CD4-positive, alpha-beta T cell (primary cell): Measurements from ENCODE around the gene BIRC5. TPM values are rescaled to one million over a fixed set of nuclear protein-coding genes. Genes with fewer than 3 reads are reported as not detected.

Experiments
- ATAC-seq: fragments of 200-7000 bp; cut with Tn5 transposase; one replicate; pipeline ENCODE4 v1.10.0; 2022; ENCODE audit warnings: mild to moderate bottlenecking; ENCODE audit not compliant: poor library complexity
- CTCF ChIA-PET: fragments of 350-600 bp; sonication (Branson Sonifier 250); formaldehyde crosslinking; loops from one replicate; lab custom pipeline; 2021; ENCODE audit warnings: antibody characterized with exemption, inconsistent platforms; lab: Charles Lee
- POLR2A ChIA-PET: fragments of 350-600 bp; sonication (Branson Sonifier 250); formaldehyde crosslinking; loops from one replicate; lab custom pipeline; 2021; ENCODE audit warnings: antibody characterized with exemption, inconsistent platforms; lab: Charles Lee
- DNase-seq, 14 experiments: peaks; one replicate each; pipeline ENCODE4 v3.0.0-alpha.2; 2013 to 2020; ENCODE audit warnings: mixed read lengths in 2 of 14
- H3K27ac ChIP-seq, 2 donors: one replicate each; pipeline versions ENCODE4 v1.5.1 to v1.7.0; 2013; ENCODE audit warnings: low read length in 2 of 2, low read depth in 1 of 2, mild to moderate bottlenecking in 1 of 2
- H3K27me3 ChIP-seq, 2 experiments: 1 replicate in 1 of 2; 2 replicates in 1 of 2; pipeline versions ENCODE4 v1.6.1 to v1.7.0; 2013; ENCODE audit warnings: low read length in 2 of 2, control low read depth in 1 of 2, mild to moderate bottlenecking in 1 of 2, moderate library complexity in 1 of 2; ENCODE audit not compliant: insufficient read depth in 2 of 2, control insufficient read depth in 1 of 2
- H3K36me3 ChIP-seq: one replicate; pipeline ENCODE4 v1.6.1; 2013; ENCODE audit warnings: low read length, control low read depth; ENCODE audit not compliant: insufficient read depth
- H3K4me1 ChIP-seq: one replicate; pipeline ENCODE4 v1.6.1; 2013; ENCODE audit warnings: low read length, control low read depth; ENCODE audit not compliant: insufficient read depth
- H3K4me3 ChIP-seq: one replicate; pipeline ENCODE4 v1.5.1; 2013; ENCODE audit warnings: mild to moderate bottlenecking, low read length, moderate library complexity
- H3K9me3 ChIP-seq, 2 experiments: 1 replicate in 1 of 2; 2 replicates in 1 of 2; pipeline versions ENCODE4 v1.6.1 to v1.7.0; 2013; ENCODE audit warnings: low read length in 2 of 2, mild to moderate bottlenecking in 2 of 2, control low read depth in 1 of 2, moderate library complexity in 1 of 2; ENCODE audit not compliant: control insufficient read depth in 1 of 2, insufficient read depth in 1 of 2
- H3K27ac Mint-ChIP-seq: one replicate; pipeline ENCODE4 v1.8.0; 2020; ENCODE audit warnings: mixed read lengths
- H3K27me3 Mint-ChIP-seq: one replicate; pipeline ENCODE4 v1.8.0; 2021; ENCODE audit warnings: mixed read lengths
- H3K36me3 Mint-ChIP-seq: one replicate; pipeline ENCODE4 v1.8.0; 2021; ENCODE audit warnings: low read depth, mixed read lengths
- H3K4me1 Mint-ChIP-seq: one replicate; pipeline ENCODE4 v1.8.0; 2021; ENCODE audit warnings: low read depth, mixed read lengths
- H3K4me3 Mint-ChIP-seq: one replicate; pipeline ENCODE4 v1.8.0; 2020; ENCODE audit warnings: mild to moderate bottlenecking, mixed read lengths
- H3K9me3 Mint-ChIP-seq: one replicate; pipeline ENCODE4 v1.8.0; 2020; ENCODE audit warnings: mixed read lengths
- intact Hi-C, 2 experiments: fragments of 100-400 bp; cut with DNase I in 1 of 2; cut with micrococcal nuclease in 1 of 2; formaldehyde crosslinking; loops; one replicate each; pipeline versions ENCODE4 v1.15.1 to v1.9.0; 2023 to 2025; cut with DNase I, micrococcal nuclease
- total RNA-seq, 174 experiments: library from RNA in 2 of 174; stranded (reverse) in 2 of 174; gene quantifications; one replicate each; pipeline ENCODE4 v1.2.3 and lab custom pipeline; 2021 to 2026
- TF ChIP-seq, protein P1 (sequence below): fragments of 200-600 bp; IDR thresholded peaks from one replicate; pipeline ENCODE4 v1.8.0; 2022; ENCODE audit warnings: antibody characterized with exemption, mild to moderate bottlenecking

BIRC5 gene
- total RNA-seq, 2 experiments from 2014 or later: 0.39 to 0.41 TPM

DNA sequence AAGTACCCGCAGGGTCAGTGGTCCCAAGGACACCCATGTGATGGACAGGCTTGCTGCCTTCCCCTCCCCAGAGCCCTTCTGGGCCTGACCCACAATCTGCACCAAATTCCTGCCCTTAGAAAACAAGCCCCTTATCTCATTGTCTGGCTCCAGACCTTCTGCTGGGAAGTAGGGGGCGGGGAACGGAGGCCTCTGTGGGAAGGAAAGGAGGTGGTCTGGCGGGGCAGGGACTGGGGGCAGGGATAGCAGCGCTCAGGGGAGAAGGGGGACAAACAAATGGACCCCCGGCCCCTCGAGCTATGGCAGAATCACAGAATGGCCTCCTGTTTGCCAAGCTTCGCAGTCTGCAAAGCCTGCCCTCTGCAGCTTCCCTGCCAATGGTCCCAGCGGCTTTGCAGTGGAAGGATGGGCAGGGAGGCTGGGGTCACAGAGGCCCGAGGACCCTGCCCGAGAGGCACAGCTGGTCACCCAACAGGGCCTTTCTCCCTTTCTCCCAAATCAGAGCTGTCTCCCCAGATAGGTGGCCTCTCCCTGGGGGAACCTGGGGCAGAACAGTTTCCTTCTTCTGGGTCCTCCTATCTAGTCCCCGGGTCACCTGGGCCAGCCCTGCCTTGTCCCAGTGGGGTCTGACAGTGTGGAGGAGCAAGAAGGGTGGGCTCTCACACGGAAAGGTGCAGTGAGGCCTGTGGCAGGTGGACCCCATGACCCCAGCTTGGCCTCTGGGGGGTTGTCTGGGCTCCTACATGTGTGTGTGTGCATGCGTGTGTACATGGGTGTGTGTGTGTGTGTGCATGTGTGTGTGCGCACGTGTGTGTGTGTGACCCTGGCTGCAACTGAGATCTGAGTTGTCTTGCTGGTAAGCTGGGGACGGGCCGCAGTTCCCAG lies 42.9 kb downstream of the BIRC5 start:
- POLR2A ChIA-PET: interaction anchor here (0.6 to 3.1 kb wide), 9 partner anchors 16 to 127 kb away, joined by 3 to 11 read pairs (median 6); partner anchors contain the start of genes SOCS3 and TMC8
- Histone ChIP-seq H3K27ac (peak overlapping the region in 1 of 2 donors; percentile 71), H3K36me3 (no peaks in the 10 kb centered on the region), H3K27me3 (no peaks in the 10 kb centered on the region), H3K4me3 (no peak overlapping the region), H3K9me3 (no peaks in the 10 kb centered on the region), H3K4me1 (peaks cover 97% of the 10 kb centered on the region)
- Mint-ChIP-seq H3K9me3 (peaks cover 2% of the 10 kb centered on the region), H3K4me1 (peaks cover 82% of the 10 kb centered on the region), H3K27me3 (no peaks in the 10 kb centered on the region), H3K36me3 (peaks cover 18% of the 10 kb centered on the region), H3K4me3 (peak overlapping the region; percentile 96), H3K27ac (peak overlapping the region; percentile 98)
- DNase-seq (no peak), ATAC-seq (no peak)
- intact Hi-C loops: loop anchor here in 1 of 2 experiments (10.0 kb wide), 1 partner anchor 588 kb away; the partner anchor contains the start of gene USP36
- TF ChIP-seq, protein P1, sequence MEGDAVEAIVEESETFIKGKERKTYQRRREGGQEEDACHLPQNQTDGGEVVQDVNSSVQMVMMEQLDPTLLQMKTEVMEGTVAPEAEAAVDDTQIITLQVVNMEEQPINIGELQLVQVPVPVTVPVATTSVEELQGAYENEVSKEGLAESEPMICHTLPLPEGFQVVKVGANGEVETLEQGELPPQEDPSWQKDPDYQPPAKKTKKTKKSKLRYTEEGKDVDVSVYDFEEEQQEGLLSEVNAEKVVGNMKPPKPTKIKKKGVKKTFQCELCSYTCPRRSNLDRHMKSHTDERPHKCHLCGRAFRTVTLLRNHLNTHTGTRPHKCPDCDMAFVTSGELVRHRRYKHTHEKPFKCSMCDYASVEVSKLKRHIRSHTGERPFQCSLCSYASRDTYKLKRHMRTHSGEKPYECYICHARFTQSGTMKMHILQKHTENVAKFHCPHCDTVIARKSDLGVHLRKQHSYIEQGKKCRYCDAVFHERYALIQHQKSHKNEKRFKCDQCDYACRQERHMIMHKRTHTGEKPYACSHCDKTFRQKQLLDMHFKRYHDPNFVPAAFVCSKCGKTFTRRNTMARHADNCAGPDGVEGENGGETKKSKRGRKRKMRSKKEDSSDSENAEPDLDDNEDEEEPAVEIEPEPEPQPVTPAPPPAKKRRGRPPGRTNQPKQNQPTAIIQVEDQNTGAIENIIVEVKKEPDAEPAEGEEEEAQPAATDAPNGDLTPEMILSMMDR: no peak
- CTCF ChIA-PET: no interaction called here

DNA sequence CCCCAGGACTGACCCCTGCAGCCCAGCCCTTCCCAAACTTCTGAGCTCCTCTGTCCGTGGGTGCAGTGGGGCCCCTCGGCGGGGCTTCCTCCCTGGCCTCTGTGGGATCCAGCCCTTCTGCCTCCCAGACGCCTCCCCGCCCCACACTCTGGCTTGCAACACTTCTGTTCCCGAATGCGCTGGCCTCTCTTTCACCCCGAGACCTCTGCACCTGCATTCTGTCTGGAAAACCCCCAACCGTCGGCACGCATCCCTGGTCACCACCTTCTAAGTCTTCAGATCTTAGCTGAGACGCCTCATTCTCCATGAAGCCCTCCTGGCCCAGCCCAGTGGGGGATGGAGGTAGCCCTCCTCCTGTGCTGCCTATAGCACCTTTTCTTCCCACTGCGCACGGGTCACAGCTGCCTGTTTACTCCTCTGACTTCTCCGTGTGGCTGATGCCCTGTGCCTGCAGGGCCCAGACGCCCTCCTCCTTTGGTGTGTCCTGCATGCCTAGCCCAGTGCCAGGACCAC lies 43.8 kb downstream of the BIRC5 start:
- ChIA-PET POLR2A (interaction anchor here (0.6 to 2.7 kb wide), 5 partner anchors 15 to 99 kb away, joined by 3 to 9 read pairs (median 4); no protein-coding TSS in a partner anchor), CTCF (no interaction called here)
- Mint-ChIP-seq H3K27me3 (no peaks in the 10 kb centered on the region), H3K4me3 (peak overlapping the region; percentile 79), H3K9me3 (peaks cover 2% of the 10 kb centered on the region), H3K36me3 (peaks cover 10% of the 10 kb centered on the region), H3K4me1 (peaks cover 82% of the 10 kb centered on the region), H3K27ac (peak overlapping the region; percentile 98)
- DNase-seq (peak in 9 of 14 experiments; percentile 23 to 79 (median 46)), ATAC-seq (peak; percentile 22)
- peak overlapping the region; percentile 71 to 75 for H3K27ac ChIP-seq
- TF ChIP-seq, protein P1: no peak
- no peaks in the 10 kb centered on the region for H3K36me3 ChIP-seq
- peak overlapping the region; percentile 56 for H3K4me3 ChIP-seq
- peaks cover 97% of the 10 kb centered on the region for H3K4me1 ChIP-seq
- no peaks in the 10 kb centered on the region for H3K27me3 ChIP-seq
- no peaks in the 10 kb centered on the region for H3K9me3 ChIP-seq
- intact Hi-C loops: loop anchor here in 1 of 2 experiments (10.0 kb wide), 1 partner anchor 587 kb away; the partner anchor contains the start of gene USP36
